ENCODE data around the gene CACNA1C. TPM values are rescaled to one million over a fixed set of nuclear protein-coding genes. Genes with fewer than 3 reads are reported as not detected.

The CACNA1C gene
- total RNA-seq, 1 experiment from 2014 or later: 3.7 TPM

GRCh38 chr12:2651068-2651965, 598.5 kb downstream of the CACNA1C start:
- DNase-seq (ENCODE audit: low spot score): no peak
- no peaks in the 10 kb centered on the region for H3K36me3 ChIP-seq (ENCODE audit: insufficient read depth, low read length, poor library complexity, severe bottlenecking)
- H3K9me3 ChIP-seq (ENCODE audit: low read depth, low read length, poor library complexity, severe bottlenecking): no peaks in the 10 kb centered on the region
- H3K27me3 ChIP-seq (replicated peaks; ENCODE audit: insufficient read depth, low read depth, low read length, poor library complexity): no peaks in the 10 kb centered on the region
- H3K27ac ChIP-seq (ENCODE audit: low read depth, low read length, poor library complexity, severe bottlenecking): no peak overlapping the region
- ChIA-PET CTCF (no interaction called here), POLR2A (ENCODE audit: low non-redundant PET) (no interaction called here)
- intact Hi-C loops (cut with micrococcal nuclease; ENCODE audit: unreplicated experiment): no loop called here
- no TSS peak for BruUV-seq (replicated peaks)
- no peak overlapping the region for H3K4me3 ChIP-seq (ENCODE audit: low read depth, low read length, poor library complexity, severe bottlenecking)
- H3K4me1 ChIP-seq (ENCODE audit: insufficient read depth, low read length, poor library complexity, severe bottlenecking): no peaks in the 10 kb centered on the region
- TF ChIP-seq EZH2 (IDR thresholded peaks at IDR 0.05; ENCODE audit: borderline replicate concordance, low read depth, low read length, poor library complexity, severe bottlenecking): no peak
- TF ChIP-seq, protein P1, sequence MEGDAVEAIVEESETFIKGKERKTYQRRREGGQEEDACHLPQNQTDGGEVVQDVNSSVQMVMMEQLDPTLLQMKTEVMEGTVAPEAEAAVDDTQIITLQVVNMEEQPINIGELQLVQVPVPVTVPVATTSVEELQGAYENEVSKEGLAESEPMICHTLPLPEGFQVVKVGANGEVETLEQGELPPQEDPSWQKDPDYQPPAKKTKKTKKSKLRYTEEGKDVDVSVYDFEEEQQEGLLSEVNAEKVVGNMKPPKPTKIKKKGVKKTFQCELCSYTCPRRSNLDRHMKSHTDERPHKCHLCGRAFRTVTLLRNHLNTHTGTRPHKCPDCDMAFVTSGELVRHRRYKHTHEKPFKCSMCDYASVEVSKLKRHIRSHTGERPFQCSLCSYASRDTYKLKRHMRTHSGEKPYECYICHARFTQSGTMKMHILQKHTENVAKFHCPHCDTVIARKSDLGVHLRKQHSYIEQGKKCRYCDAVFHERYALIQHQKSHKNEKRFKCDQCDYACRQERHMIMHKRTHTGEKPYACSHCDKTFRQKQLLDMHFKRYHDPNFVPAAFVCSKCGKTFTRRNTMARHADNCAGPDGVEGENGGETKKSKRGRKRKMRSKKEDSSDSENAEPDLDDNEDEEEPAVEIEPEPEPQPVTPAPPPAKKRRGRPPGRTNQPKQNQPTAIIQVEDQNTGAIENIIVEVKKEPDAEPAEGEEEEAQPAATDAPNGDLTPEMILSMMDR (conservative IDR thresholded peaks at IDR 0.05; ENCODE audit: low read depth, low read length): no peak

DNA sequence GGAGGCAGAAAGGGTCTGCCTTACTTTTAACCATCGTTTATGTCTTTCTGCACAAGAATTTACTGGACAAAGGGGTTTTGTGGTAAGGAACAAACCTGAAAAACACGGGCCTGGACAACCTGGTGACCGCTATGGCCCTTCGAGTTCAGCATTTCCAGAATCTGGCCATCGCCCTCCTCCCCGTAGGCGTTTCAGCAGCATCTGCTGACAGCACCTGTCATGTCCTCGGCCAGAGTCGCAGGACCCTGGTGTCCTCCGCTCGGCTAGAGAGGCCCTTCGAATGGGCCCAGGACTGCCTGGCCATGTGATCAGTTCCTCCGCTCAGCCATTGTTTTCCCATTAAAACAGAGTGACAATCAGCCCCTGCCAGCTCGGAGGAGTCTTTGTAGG, 599.2 kb downstream of the CACNA1C start:
- Histone ChIP-seq H3K4me1 (ENCODE audit: insufficient read depth, low read length, poor library complexity, severe bottlenecking) (no peaks in the 10 kb centered on the region), H3K9me3 (ENCODE audit: low read depth, low read length, poor library complexity, severe bottlenecking) (no peaks in the 10 kb centered on the region), H3K4me3 (ENCODE audit: low read depth, low read length, poor library complexity, severe bottlenecking) (no peak overlapping the region), H3K36me3 (ENCODE audit: insufficient read depth, low read length, poor library complexity, severe bottlenecking) (no peaks in the 10 kb centered on the region), H3K27ac (ENCODE audit: low read depth, low read length, poor library complexity, severe bottlenecking) (no peak overlapping the region), H3K27me3 (replicated peaks; ENCODE audit: insufficient read depth, low read depth, low read length, poor library complexity) (no peaks in the 10 kb centered on the region)
- POLR2A ChIA-PET (ENCODE audit: low non-redundant PET): no interaction called here
- no peak for DNase-seq (ENCODE audit: low spot score)
- no peak for TF ChIP-seq EZH2 (IDR thresholded peaks at IDR 0.05; ENCODE audit: borderline replicate concordance, low read depth, low read length, poor library complexity, severe bottlenecking)
- TF ChIP-seq, protein P1 (conservative IDR thresholded peaks at IDR 0.05; ENCODE audit: low read depth, low read length): no peak
- intact Hi-C loops (cut with micrococcal nuclease; ENCODE audit: unreplicated experiment): no loop called here
- CTCF ChIA-PET: interaction anchor here (0.5 kb wide), 1 partner anchor 630 kb away, joined by 10 read pairs; no protein-coding TSS in a partner anchor
- BruUV-seq (replicated peaks): no TSS peak

GRCh38 chr12:2652401-2653081, 599.8 kb downstream of the CACNA1C start:
- no peak overlapping the region for H3K27ac ChIP-seq (ENCODE audit: low read depth, low read length, poor library complexity, severe bottlenecking)
- no peaks in the 10 kb centered on the region for H3K4me1 ChIP-seq (ENCODE audit: insufficient read depth, low read length, poor library complexity, severe bottlenecking)
- no peak overlapping the region for H3K4me3 ChIP-seq (ENCODE audit: low read depth, low read length, poor library complexity, severe bottlenecking)
- ChIA-PET POLR2A (ENCODE audit: low non-redundant PET) (no interaction called here), CTCF (interaction anchor here (0.5 kb wide), 1 partner anchor 631 kb away, joined by 10 read pairs; no protein-coding TSS in a partner anchor)
- H3K27me3 ChIP-seq (replicated peaks; ENCODE audit: insufficient read depth, low read depth, low read length, poor library complexity): no peaks in the 10 kb centered on the region
- no peak for TF ChIP-seq EZH2 (IDR thresholded peaks at IDR 0.05; ENCODE audit: borderline replicate concordance, low read depth, low read length, poor library complexity, severe bottlenecking)
- TF ChIP-seq, protein P1 (conservative IDR thresholded peaks at IDR 0.05; ENCODE audit: low read depth, low read length): no peak
- no peak for DNase-seq (ENCODE audit: low spot score)
- no peaks in the 10 kb centered on the region for H3K9me3 ChIP-seq (ENCODE audit: low read depth, low read length, poor library complexity, severe bottlenecking)
- no TSS peak for BruUV-seq (replicated peaks)
- H3K36me3 ChIP-seq (ENCODE audit: insufficient read depth, low read length, poor library complexity, severe bottlenecking): no peaks in the 10 kb centered on the region
- intact Hi-C loops (cut with micrococcal nuclease; ENCODE audit: unreplicated experiment): no loop called here

Data from A673 (cell line).